ENCODE measurements around the gene TBC1D22B. TPM values are rescaled to one million over a fixed set of nuclear protein-coding genes. Genes with fewer than 3 reads are reported as not detected.
A peak's percentile ranks its signal among the peaks of the same experiment; 100 is the strongest.

Gene TBC1D22B
- total and polyA plus RNA-seq, 5 experiments from 2014 or later: 5.1 to 9.5 (median 8.4) TPM

GRCh38 chr6:37259191-37259590 lies 1.6 kb downstream of the TBC1D22B start:
- no peaks in the 10 kb centered on the region for H3K27me3 Mint-ChIP-seq
- ATAC-seq: no peak
- H3K9me3 Mint-ChIP-seq: no peaks in the 10 kb centered on the region
- H3K4me3 Mint-ChIP-seq: peak overlapping the region; percentile 46 to 98 (median 86)
- POLR2A ChIA-PET: no interaction called here
- peak overlapping the region; percentile 24 to 94 (median 76) for H3K27ac Mint-ChIP-seq
- peaks cover 25 to 55% (median 47%) of the 10 kb centered on the region in 4 donors for H3K4me1 Mint-ChIP-seq
- peak in 1 of 10 donors; percentile 7 for DNase-seq
- peaks cover 0 to 13% (median 5%) of the 10 kb centered on the region in 3 donors for H3K36me3 Mint-ChIP-seq

DNA sequence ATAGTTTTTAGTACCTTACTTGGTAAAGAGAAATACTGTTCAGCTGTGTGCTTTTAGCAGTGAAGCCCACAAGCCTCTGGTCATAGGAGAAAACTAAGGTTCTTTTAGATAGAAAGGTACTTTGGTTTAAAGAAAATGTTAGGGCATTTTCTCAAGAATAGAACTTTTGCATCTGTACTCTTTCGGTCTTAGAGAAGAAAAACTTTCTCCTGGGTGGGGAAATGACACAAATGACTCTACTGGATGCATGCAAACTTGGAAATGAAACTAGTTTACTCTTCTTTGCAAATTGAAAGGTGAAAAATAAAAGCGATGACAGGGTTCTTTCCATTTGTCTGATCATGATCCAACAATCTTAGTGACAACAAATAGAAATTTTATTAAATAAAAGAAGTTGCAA lies 2.5 kb downstream of the TBC1D22B start:
- DNase-seq (no peak), ATAC-seq (no peak)
- peak overlapping the region in 1 of 10 donors; percentile 93 for H3K4me3 Mint-ChIP-seq
- H3K27ac Mint-ChIP-seq: peak overlapping the region in 5 of 10 donors; percentile 34 to 82 (median 73)
- no peaks in the 10 kb centered on the region for H3K27me3 Mint-ChIP-seq
- peaks cover 0 to 13% (median 5%) of the 10 kb centered on the region in 3 donors for H3K36me3 Mint-ChIP-seq
- peaks cover 28 to 63% (median 53%) of the 10 kb centered on the region in 4 donors for H3K4me1 Mint-ChIP-seq
- H3K9me3 Mint-ChIP-seq: no peaks in the 10 kb centered on the region
- POLR2A ChIA-PET: no interaction called here

GRCh38 chr6:37260444-37260843 lies 2.9 kb downstream of the TBC1D22B start:
- Mint-ChIP-seq H3K9me3 (no peaks in the 10 kb centered on the region), H3K4me1 (peaks cover 30 to 67% (median 57%) of the 10 kb centered on the region in 4 donors), H3K36me3 (peaks cover 0 to 16% (median 5%) of the 10 kb centered on the region in 3 donors), H3K4me3 (no peak overlapping the region), H3K27ac (peak overlapping the region in 1 of 10 donors; percentile 31), H3K27me3 (no peaks in the 10 kb centered on the region)
- ATAC-seq (no peak), DNase-seq (no peak)
- POLR2A ChIA-PET: no interaction called here

- Mint-ChIP-seq H3K4me3 (no peak overlapping the region), H3K9me3 (no peaks in the 10 kb centered on the region), H3K4me1 (peaks cover 30 to 74% (median 61%) of the 10 kb centered on the region in 4 donors), H3K27me3 (no peaks in the 10 kb centered on the region), H3K27ac (no peak overlapping the region), H3K36me3 (peaks cover 0 to 16% (median 5%) of the 10 kb centered on the region in 3 donors)
- DNase-seq (no peak), ATAC-seq (no peak)
- POLR2A ChIA-PET: interaction anchor here (0.6 to 1.1 kb wide), 2 partner anchors 11 to 375 kb away, joined by 3 to 4 read pairs; no protein-coding TSS in a partner anchor
Observed at GRCh38 chr6:37261198-37261597, 3.6 kb downstream of the TBC1D22B start.

DNA sequence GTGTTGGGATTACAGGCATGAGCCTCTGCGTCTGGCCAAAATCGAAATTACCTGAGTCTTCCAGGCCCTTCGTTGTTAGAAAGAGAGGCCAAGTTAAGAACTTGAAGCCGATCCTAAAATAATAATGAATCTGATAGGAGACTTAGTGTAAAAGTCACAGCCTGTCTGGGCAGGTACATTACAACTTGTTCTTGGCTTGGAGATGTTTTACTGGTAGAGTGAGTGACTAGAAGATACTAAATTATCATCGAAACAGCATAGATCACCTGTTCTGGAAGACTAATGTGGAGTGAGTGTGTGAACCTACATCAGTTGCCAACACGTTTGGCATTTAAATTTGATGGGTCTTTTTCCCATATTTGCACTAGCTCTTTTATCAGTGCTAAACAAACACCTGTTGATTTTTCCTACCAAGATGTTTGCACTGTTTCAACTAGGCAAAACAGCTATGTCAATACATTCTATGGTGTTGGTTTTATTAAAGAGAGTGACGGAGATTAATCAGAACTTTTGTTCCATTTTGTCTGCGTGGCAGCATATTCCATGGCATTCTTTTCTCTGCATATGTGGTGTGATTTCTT lies 5.0 kb downstream of the TBC1D22B start:
- Mint-ChIP-seq H3K27ac (no peak overlapping the region), H3K4me3 (no peak overlapping the region), H3K27me3 (no peaks in the 10 kb centered on the region), H3K4me1 (peaks cover 23 to 67% (median 52%) of the 10 kb centered on the region in 4 donors), H3K9me3 (no peaks in the 10 kb centered on the region), H3K36me3 (peaks cover 0 to 16% (median 7%) of the 10 kb centered on the region in 3 donors)
- DNase-seq (no peak), ATAC-seq (no peak)
- POLR2A ChIA-PET: interaction anchor here (0.6 kb wide), 1 partner anchor 101 kb away, joined by 3 read pairs; no protein-coding TSS in a partner anchor

GRCh38 chr6:37265001-37265400 lies 7.4 kb downstream of the TBC1D22B start:
- peaks cover 21 to 42% (median 34%) of the 10 kb centered on the region in 4 donors for H3K4me1 Mint-ChIP-seq
- H3K27me3 Mint-ChIP-seq: no peaks in the 10 kb centered on the region
- DNase-seq (no peak), ATAC-seq (no peak)
- POLR2A ChIA-PET: interaction anchor here (0.6 kb wide), 1 partner anchor 8 kb away, joined by 3 read pairs; no protein-coding TSS in a partner anchor
- peak overlapping the region in 2 of 10 donors; percentile 6 to 45 for H3K27ac Mint-ChIP-seq
- peaks cover 0 to 36% (median 12%) of the 10 kb centered on the region in 3 donors for H3K36me3 Mint-ChIP-seq
- H3K4me3 Mint-ChIP-seq: no peak overlapping the region
- H3K9me3 Mint-ChIP-seq: no peaks in the 10 kb centered on the region

DNA sequence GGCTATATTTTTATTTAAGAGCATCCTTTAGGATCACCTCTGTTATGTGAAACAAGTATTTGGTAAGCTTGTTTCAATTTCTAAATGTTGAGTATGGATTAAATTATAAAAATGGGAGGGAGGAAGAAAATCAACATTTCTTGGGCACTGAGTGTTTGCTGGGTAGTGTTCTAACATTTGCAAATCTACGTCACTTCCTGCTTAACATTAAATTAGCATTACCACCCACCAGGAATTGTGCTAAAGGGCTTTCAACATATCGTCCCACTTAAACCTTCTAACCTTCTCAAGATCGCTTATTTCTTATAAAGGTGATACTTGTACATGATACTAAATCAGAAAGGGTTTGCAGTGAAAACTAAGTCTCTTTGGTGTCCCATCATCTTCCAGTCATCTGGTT lies 8.3 kb downstream of the TBC1D22B start:
- no peak overlapping the region for H3K27ac Mint-ChIP-seq

GRCh38 chr6:37269105-37269504 lies 11.5 kb downstream of the TBC1D22B start:
- no peak for DNase-seq
- H3K36me3 Mint-ChIP-seq: peaks cover 0 to 41% (median 9%) of the 10 kb centered on the region in 3 donors
- no peaks in the 10 kb centered on the region for H3K27me3 Mint-ChIP-seq
- H3K9me3 Mint-ChIP-seq: no peaks in the 10 kb centered on the region
- POLR2A ChIA-PET: interaction anchor here (1.4 kb wide), 1 partner anchor 11 kb away, joined by 4 read pairs; the partner anchor contains the start of genes TBC1D22B and TMEM217
- no peak overlapping the region for H3K4me3 Mint-ChIP-seq
- H3K27ac Mint-ChIP-seq: no peak overlapping the region
- peaks cover 23 to 40% (median 36%) of the 10 kb centered on the region in 4 donors for H3K4me1 Mint-ChIP-seq
- ATAC-seq: no peak

More for the DNA sequence above, 8.3 kb downstream of the TBC1D22B start:
- Mint-ChIP-seq H3K36me3 (peaks cover 0 to 42% (median 13%) of the 10 kb centered on the region in 3 donors), H3K27me3 (no peaks in the 10 kb centered on the region), H3K4me3 (no peak overlapping the region), H3K9me3 (no peaks in the 10 kb centered on the region), H3K4me1 (peaks cover 23 to 46% (median 30%) of the 10 kb centered on the region in 4 donors)
- no peak for DNase-seq
- POLR2A ChIA-PET: no interaction called here
- ATAC-seq: no peak

GRCh38 chr6:37272834-37273566 lies 15.4 kb downstream of the TBC1D22B start:
- DNase-seq: no peak
- POLR2A ChIA-PET: interaction anchor here (0.6 to 1.5 kb wide), 5 partner anchors 8 to 84 kb away, joined by 3 to 6 read pairs (median 3); partner anchors contain the start of genes TBC1D22B and TMEM217
- Mint-ChIP-seq H3K27me3 (no peaks in the 10 kb centered on the region), H3K4me1 (peaks cover 29 to 50% (median 47%) of the 10 kb centered on the region in 4 donors), H3K27ac (peak overlapping the region in 3 of 10 donors; percentile 3 to 79 (median 57)), H3K4me3 (peak overlapping the region in 9 of 10 donors; percentile 18 to 55 (median 37)), H3K9me3 (no peaks in the 10 kb centered on the region), H3K36me3 (peaks cover 0 to 43% (median 8%) of the 10 kb centered on the region in 3 donors)
- peak; percentile 35 to 50 for ATAC-seq

GRCh38 chr6:37273690-37274089 lies 16.1 kb downstream of the TBC1D22B start:
- no peak for DNase-seq
- peaks cover 0 to 38% (median 8%) of the 10 kb centered on the region in 3 donors for H3K36me3 Mint-ChIP-seq
- H3K9me3 Mint-ChIP-seq: no peaks in the 10 kb centered on the region
- H3K4me1 Mint-ChIP-seq: peaks cover 23 to 50% (median 48%) of the 10 kb centered on the region in 4 donors
- no peaks in the 10 kb centered on the region for H3K27me3 Mint-ChIP-seq
- H3K27ac Mint-ChIP-seq: peak overlapping the region in 1 of 10 donors; percentile 79
- POLR2A ChIA-PET: interaction anchor here (0.8 kb wide), 1 partner anchor 16 kb away, joined by 3 read pairs; the partner anchor contains the start of genes TBC1D22B and TMEM217
- H3K4me3 Mint-ChIP-seq: no peak overlapping the region
- no peak for ATAC-seq

DNA sequence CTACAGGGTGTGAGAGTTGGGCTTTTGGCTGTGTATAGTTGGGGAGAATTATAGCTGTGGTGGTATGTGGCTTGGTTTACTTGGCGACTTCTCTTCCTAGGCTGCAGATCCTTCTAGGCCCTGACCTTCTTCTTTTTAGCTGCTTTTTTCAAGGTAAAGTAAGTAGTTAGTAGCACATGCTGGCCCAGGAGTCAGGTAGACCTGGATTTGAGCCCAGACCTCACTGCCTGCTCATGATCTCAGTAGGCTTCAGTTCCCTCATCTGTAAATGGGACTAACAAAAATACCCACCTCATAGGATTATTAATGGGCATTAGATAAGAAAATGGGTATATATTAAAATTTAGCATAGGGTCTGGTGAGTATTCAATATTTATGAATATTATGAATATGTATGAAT lies 17.8 kb downstream of the TBC1D22B start:
- Mint-ChIP-seq H3K9me3 (no peaks in the 10 kb centered on the region), H3K27ac (peak overlapping the region in 1 of 10 donors; percentile 59), H3K4me1 (peaks cover 21 to 61% (median 51%) of the 10 kb centered on the region in 4 donors), H3K27me3 (no peaks in the 10 kb centered on the region), H3K36me3 (peaks cover 0 to 36% (median 6%) of the 10 kb centered on the region in 3 donors), H3K4me3 (no peak overlapping the region)
- POLR2A ChIA-PET: no interaction called here
- ATAC-seq: no peak
- no peak for DNase-seq

GRCh38 chr6:37277001-37277409 lies 19.4 kb downstream of the TBC1D22B start:
- Mint-ChIP-seq H3K36me3 (peaks cover 0 to 39% (median 9%) of the 10 kb centered on the region in 3 donors), H3K4me3 (peak overlapping the region in 1 of 10 donors; percentile 6), H3K4me1 (peaks cover 19 to 59% (median 46%) of the 10 kb centered on the region in 4 donors), H3K27me3 (no peaks in the 10 kb centered on the region), H3K9me3 (no peaks in the 10 kb centered on the region), H3K27ac (peak overlapping the region in 2 of 10 donors; percentile 37 to 49)
- DNase-seq: no peak
- peak; percentile 46 to 47 for ATAC-seq
- POLR2A ChIA-PET: interaction anchor here (0.7 kb wide), 1 partner anchor 18 kb away, joined by 3 read pairs; no protein-coding TSS in a partner anchor

Measured in naive thymus-derived CD8-positive, alpha-beta T cell (primary cell).